ENCODE results near the gene MRPS7.
"Not testable (repeated sequence)": the region's sequence is repeated elsewhere in the genome, so short reads cannot be mapped to it uniquely, and the experiment has no call there.

MRPS7 gene

DNA sequence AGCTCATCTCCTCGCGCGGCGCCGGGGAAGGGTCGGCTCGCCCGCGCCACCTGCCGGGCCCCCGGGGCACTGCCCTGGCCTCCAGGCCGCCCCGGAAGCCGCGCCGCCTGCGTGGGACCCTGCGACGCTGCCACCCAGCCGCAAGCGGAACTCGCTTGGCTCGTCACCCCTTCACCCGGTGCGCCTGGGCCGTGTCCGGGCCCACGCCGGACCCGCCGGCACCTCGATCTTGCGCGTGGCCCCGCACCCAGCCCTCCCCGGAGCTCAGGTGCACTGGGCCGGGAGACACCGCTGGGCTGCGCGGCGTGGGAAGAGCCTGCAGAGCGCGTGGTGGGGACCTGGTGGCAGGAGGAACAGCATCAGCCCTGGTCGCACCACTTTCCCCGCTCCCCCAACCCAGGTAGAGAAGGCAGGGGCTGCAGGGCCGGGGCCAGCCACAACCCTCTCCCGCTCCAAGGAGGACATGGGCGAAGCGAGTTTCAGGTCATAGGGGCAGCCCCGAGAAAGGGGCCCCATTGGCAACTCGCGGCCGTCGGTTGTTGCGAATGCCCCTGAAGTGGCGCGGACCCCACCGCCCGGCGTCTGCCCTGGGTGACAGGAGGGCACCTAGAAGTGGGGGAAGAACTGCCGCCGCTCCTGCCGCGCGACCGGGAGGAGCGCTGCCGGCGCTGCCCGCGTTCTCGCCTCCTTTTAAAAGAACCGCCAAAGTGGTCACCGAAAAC lies 9.7 kb downstream of the MRPS7 start:
- TF ChIP-seq, protein P1, sequence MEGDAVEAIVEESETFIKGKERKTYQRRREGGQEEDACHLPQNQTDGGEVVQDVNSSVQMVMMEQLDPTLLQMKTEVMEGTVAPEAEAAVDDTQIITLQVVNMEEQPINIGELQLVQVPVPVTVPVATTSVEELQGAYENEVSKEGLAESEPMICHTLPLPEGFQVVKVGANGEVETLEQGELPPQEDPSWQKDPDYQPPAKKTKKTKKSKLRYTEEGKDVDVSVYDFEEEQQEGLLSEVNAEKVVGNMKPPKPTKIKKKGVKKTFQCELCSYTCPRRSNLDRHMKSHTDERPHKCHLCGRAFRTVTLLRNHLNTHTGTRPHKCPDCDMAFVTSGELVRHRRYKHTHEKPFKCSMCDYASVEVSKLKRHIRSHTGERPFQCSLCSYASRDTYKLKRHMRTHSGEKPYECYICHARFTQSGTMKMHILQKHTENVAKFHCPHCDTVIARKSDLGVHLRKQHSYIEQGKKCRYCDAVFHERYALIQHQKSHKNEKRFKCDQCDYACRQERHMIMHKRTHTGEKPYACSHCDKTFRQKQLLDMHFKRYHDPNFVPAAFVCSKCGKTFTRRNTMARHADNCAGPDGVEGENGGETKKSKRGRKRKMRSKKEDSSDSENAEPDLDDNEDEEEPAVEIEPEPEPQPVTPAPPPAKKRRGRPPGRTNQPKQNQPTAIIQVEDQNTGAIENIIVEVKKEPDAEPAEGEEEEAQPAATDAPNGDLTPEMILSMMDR (IDR thresholded peaks at IDR 0.05; ENCODE audit: insufficient read depth, low read depth, low read length, missing control alignments) = no peak
- peak; percentile 79 for DNase-seq (ENCODE audit: low read depth)
- peak overlapping the region; percentile 68 for H3K4me3 ChIP-seq (ENCODE audit: low read length)

DNA sequence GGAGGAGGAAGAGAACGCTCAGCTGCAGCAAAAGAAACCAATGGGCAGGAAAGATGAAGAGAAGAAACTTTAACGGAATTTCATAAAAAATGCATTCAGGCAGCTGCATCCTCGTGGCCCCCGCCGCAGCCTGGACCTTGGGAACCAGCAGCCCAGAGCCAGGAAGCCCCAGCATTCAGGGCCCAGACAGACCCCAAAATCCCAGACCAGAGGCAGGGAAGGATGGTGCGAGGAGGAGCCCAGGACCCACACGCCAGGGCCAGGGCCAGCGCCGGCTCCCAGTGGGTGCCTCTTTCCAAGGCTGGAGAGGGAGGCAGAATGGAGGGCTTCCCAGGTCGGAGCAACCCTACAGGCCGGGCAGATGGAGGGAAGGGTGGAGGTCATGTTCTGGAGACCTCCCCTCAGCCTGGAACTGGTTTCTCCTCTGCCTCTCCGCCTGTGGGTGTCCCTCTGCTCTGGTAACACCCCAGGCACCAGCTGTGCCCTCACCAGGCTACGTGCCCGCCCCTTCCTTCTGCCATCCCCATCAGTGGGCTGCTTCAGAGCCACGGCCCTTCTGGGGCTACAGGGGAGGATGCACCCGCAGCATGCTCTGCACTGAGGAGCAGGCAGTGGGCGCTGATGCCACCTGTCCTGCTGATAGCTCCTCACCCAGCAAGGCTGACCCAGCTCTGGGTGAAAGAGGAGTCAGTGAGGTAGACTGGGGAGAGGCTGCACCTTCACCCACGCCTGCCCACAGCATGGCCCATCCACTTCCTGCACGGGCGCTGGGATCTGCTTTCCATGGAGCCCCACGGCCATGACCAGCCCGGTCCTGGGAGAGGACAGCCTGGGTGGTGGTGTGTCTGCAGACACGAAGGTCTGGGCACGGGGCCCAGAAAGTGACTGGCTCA lies 10.5 kb downstream of the MRPS7 start:
- peak overlapping the region; percentile 68 for H3K4me3 ChIP-seq (ENCODE audit: low read length)
- DNase-seq (ENCODE audit: low read depth) = no peak
- TF ChIP-seq, protein P1 (IDR thresholded peaks at IDR 0.05; ENCODE audit: insufficient read depth, low read depth, low read length, missing control alignments) = no peak

DNA sequence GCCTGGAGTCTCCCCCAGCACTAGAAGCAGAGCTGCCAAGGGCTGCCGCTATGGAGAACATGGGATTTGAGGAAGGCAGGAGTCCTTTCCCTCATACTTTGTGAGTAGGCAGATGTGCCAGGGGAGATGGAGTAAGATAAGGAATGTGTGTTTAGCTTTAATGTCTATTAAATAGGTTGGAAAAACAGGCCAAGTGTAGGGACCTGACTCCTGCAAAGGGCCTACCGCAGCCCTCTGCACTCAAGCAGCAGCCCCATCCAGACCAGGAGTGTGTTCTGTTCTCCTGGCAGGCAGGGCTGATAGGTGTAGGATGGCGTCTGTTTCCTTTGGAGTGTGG lies 11.1 kb downstream of the MRPS7 start:
- H3K4me3 ChIP-seq (ENCODE audit: low read length) = no peak overlapping the region
- no peak for DNase-seq (ENCODE audit: low read depth)
- TF ChIP-seq, protein P1 (IDR thresholded peaks at IDR 0.05; ENCODE audit: insufficient read depth, low read depth, low read length, missing control alignments) = no peak

DNA sequence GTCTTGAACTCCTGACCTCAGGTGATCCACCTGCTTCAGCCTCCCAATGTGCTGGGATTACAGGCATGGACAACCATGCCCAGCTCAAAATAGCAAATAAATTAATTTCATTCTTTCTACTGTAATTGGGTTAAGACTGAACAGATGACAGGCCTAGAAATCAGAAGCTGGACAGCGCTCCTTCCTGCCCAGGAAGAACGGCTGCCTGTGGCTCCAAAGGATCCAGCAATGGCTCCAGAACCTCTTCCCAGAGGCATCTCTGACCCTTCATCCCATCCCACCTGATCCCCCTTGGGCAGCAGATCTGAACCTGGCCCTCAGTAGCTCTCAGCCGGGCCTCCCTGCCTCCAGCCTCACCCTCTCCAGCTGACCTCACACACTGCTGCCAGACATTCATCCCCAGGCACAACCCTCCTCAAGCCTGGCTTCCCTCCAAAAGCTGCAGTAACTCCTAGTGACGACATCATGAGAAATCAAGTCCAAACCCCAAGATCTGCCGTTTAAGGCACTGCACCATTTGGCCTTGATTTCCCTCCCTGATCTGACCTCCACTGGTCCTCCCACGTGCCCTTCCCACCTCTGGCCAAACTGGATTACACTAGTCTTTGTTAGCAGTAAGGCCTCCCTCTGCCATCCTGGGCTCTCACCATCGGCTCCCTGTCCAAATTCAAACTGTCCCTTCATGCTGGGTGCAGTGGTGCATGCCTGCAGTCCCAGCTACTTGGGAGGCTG lies 12.5 kb downstream of the MRPS7 start:
- peak; percentile 76 for DNase-seq (ENCODE audit: low read depth)
- H3K4me3 ChIP-seq (ENCODE audit: low read length) = no peak overlapping the region
- TF ChIP-seq, protein P1 (IDR thresholded peaks at IDR 0.05; ENCODE audit: insufficient read depth, low read depth, low read length, missing control alignments) = no peak

DNA sequence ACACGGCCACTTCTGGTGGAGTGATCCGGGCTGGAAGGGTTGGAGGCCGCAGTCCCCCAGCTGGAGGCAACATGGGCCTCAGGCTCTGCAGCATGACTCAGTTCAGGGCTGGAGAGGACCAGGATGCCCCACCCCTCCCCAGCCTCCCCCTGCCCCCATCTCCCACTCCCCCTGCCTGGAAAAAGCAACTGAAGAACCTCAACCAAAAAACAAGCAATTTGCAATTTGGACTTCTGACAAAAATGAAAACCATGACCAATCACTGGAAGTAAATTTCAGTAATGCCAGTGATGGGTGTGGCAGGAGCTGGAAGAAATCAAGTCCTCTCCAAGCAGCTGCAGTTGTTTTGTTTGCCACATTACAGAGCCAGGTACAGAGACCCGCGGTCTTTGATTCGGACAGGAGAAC lies 16.0 kb downstream of the MRPS7 start:
- TF ChIP-seq, protein P1 (IDR thresholded peaks at IDR 0.05; ENCODE audit: insufficient read depth, low read depth, low read length, missing control alignments) = no peak
- peak; percentile 25 for DNase-seq (ENCODE audit: low read depth)

DNA sequence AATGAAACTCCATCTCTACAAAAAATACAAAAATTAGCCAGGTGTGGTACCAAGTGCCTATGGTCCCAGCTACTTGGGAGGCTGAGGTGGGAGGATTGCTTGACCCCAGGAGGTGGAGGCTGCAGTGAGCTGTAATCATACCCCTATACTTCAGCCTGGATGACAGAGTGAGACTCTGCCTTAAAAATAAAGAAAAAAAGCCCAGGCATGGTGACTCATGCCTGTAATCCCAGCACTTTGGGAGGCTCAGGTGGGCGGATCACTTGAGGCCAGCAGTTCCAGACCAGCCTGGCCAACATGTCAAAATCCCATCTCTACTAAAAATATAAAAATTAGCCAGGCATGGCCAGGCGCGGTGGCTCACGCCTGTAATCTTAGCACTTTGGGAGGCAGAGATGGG lies 18.5 kb downstream of the MRPS7 start:
- H3K4me3 ChIP-seq (ENCODE audit: low read length); DNase-seq (ENCODE audit: low read depth): not testable (repeated sequence)

More for the DNA sequence above, 16.0 kb downstream of the MRPS7 start:
- H3K4me3 ChIP-seq (ENCODE audit: low read length) = no peak overlapping the region

DNA sequence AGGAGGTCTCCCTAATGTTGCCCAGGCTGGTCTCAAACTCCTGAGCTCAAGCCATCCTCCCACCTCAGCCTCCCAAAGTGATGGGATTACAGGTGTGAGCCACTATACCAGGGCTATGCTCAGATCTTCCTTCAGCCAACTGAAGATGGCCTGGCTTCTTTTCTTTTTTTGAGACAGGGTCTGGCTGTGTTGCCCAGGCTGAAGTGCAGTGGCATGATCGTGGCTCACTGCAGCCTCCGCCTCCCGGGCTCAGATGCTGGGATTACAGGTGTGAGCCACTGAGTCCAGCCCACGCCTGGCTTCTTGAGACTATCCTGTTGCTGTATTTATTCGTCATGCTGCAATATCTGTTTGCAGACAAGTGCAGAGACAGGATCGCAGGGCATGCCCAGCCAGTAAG lies 23.4 kb downstream of the MRPS7 start:
- H3K4me3 ChIP-seq (ENCODE audit: low read length) = no peak overlapping the region
- DNase-seq (ENCODE audit: low read depth) = no peak
- TF ChIP-seq, protein P1 (IDR thresholded peaks at IDR 0.05; ENCODE audit: insufficient read depth, low read depth, low read length, missing control alignments) = no peak
